GM23338 (cell line): ENCODE measurements around the gene GREB1L. TPM values are rescaled to one million over a fixed set of nuclear protein-coding genes. Genes with fewer than 3 reads are reported as not detected.
A peak's percentile ranks its signal among the peaks of the same experiment; 100 is the strongest.

Source experiments
- ATAC-seq: fragments of 200-7000 bp; cut with Tn5 transposase; 3 replicates; pipeline ENCODE4 v1.9.1; 2020
- DNase-seq: peaks from one replicate; pipeline ENCODE4 v3.0.0-alpha.2; 2015; ENCODE audit warnings: low spot score
- H2AFZ ChIP-seq: fragments of 200-600 bp; sonication (generic); 2 replicates; pipeline ENCODE4 v1.8.0; 2016; ENCODE audit warnings: antibody characterized with exemption, mild to moderate bottlenecking, moderate library complexity
- H3F3A ChIP-seq: fragments of 200-600 bp; sonication (generic); replicated peaks from 2 replicates; pipeline ENCODE4 v1.8.0; 2017; ENCODE audit warnings: antibody characterized with exemption, mixed run types, low read depth
- H3K27ac ChIP-seq: fragments of 200-600 bp; sonication (generic); 2 replicates; pipeline ENCODE4 v1.6.1; 2016; ENCODE audit warnings: low read depth
- H3K27me3 ChIP-seq: fragments of 200-600 bp; sonication (generic); 2 replicates; pipeline ENCODE4 v1.8.0; 2016; ENCODE audit warnings: mild to moderate bottlenecking, mixed run types, moderate library complexity; ENCODE audit not compliant: insufficient read depth
- H3K36me3 ChIP-seq: fragments of 200-600 bp; sonication (generic); 2 replicates; pipeline ENCODE4 v1.8.0; 2016; ENCODE audit warnings: mild to moderate bottlenecking; ENCODE audit not compliant: insufficient read depth
- H3K4me1 ChIP-seq: fragments of 200-600 bp; sonication (generic); 2 replicates; pipeline ENCODE4 v1.8.0; 2016; ENCODE audit warnings: mild to moderate bottlenecking, moderate library complexity; ENCODE audit not compliant: insufficient read depth
- H3K4me2 ChIP-seq: fragments of 200-600 bp; sonication (generic); 2 replicates; pipeline ENCODE4 v1.7.1; 2017; ENCODE audit warnings: mixed run types
- H3K4me3 ChIP-seq: fragments of 200-600 bp; sonication (generic); 2 replicates; pipeline ENCODE4 v1.6.1; 2016; ENCODE audit warnings: mixed run types
- H3K79me2 ChIP-seq: fragments of 200-600 bp; sonication (generic); replicated peaks from 2 replicates; pipeline ENCODE4 v1.8.0; 2017; ENCODE audit warnings: mild to moderate bottlenecking; ENCODE audit not compliant: insufficient read depth
- H3K9me2 ChIP-seq: fragments of 200-600 bp; sonication (generic); 2 replicates; pipeline ENCODE4 v1.8.0; 2017; ENCODE audit not compliant: insufficient read depth
- H4K20me1 ChIP-seq: fragments of 200-600 bp; sonication (generic); replicated peaks from 2 replicates; pipeline ENCODE4 v1.8.0; 2017; ENCODE audit warnings: mild to moderate bottlenecking; ENCODE audit not compliant: insufficient read depth
- H3K27ac Mint-ChIP-seq: 2 replicates; pipeline ENCODE4 v1.8.0; 2020; ENCODE audit warnings: inconsistent platforms, mild to moderate bottlenecking, moderate library complexity, mixed read lengths
- H3K27me3 Mint-ChIP-seq: 3 replicates; pipeline ENCODE4 v1.8.0; 2022; ENCODE audit warnings: low read depth, mild to moderate bottlenecking, moderate library complexity, mixed read lengths, inconsistent platforms; ENCODE audit not compliant: insufficient read depth, poor library complexity
- H3K36me3 Mint-ChIP-seq: 3 replicates; pipeline ENCODE4 v1.8.0; 2021; ENCODE audit warnings: low read depth, mild to moderate bottlenecking, inconsistent platforms, moderate library complexity, mixed read lengths
- H3K4me1 Mint-ChIP-seq: 3 replicates; pipeline ENCODE4 v1.8.0; 2020; ENCODE audit warnings: mild to moderate bottlenecking, inconsistent platforms, mixed read lengths
- H3K4me3 Mint-ChIP-seq: 3 replicates; pipeline ENCODE4 v1.8.0; 2021; ENCODE audit warnings: moderate library complexity, mild to moderate bottlenecking, inconsistent platforms, mixed read lengths
- H3K9me3 Mint-ChIP-seq: 3 replicates; pipeline ENCODE4 v1.8.0; 2020; ENCODE audit warnings: moderate library complexity, mild to moderate bottlenecking, inconsistent platforms, mixed read lengths
- CTCF ChIP-seq, 2 experiments: fragments of 200-600 bp in 1 of 2; sonication (generic) in 1 of 2; conservative IDR thresholded peaks; 2 replicates each; pipeline versions ENCODE4 v1.5.1 to v1.6.1; 2016 to 2017; ENCODE audit warnings: antibody characterized with exemption in 2 of 2, low read depth in 2 of 2, mild to moderate bottlenecking in 2 of 2, moderate library complexity in 1 of 2
- ETS1 ChIP-seq: IDR thresholded peaks from 2 replicates; pipeline ENCODE4 v1.6.1; 2016; ENCODE audit warnings: antibody characterized with exemption
- EZH2 ChIP-seq: fragments of 200-600 bp; sonication (generic); IDR thresholded peaks from one replicate; pipeline ENCODE4 v1.8.0; 2017; ENCODE audit warnings: antibody characterized with exemption, mild to moderate bottlenecking, low read depth; ENCODE audit not compliant: unreplicated experiment
- JUNB ChIP-seq: IDR thresholded peaks from one replicate; pipeline ENCODE4 v1.6.1; 2016; ENCODE audit warnings: antibody characterized with exemption; ENCODE audit not compliant: unreplicated experiment
- NANOG ChIP-seq: IDR thresholded peaks from 2 replicates; pipeline ENCODE4 v1.6.1; 2016; ENCODE audit warnings: antibody characterized with exemption, borderline replicate concordance
- REST ChIP-seq: IDR thresholded peaks from one replicate; pipeline ENCODE4 v1.6.1; 2018; ENCODE audit warnings: antibody characterized with exemption; ENCODE audit not compliant: unreplicated experiment
- ZNF114 ChIP-seq: fragments of 250-450 bp; sonication (Bioruptor Pico); IDR thresholded peaks from 2 replicates; pipeline ENCODE4 v1.5.0; 2020; ENCODE audit warnings: mild to moderate bottlenecking, moderate library complexity
- ZNF462 ChIP-seq: fragments of 250-450 bp; sonication (Bioruptor Pico); IDR thresholded peaks from 2 replicates; pipeline ENCODE4 v1.5.0; 2020; ENCODE audit warnings: mild to moderate bottlenecking, moderate library complexity
- polyA plus RNA-seq: library from polyadenylated mRNA; unstranded; fragments of >200 nt; fragmentation: Nextera tagmentation; extraction: Ambion mirVana; gene quantifications from 2 replicates; pipeline ENCODE4 v1.2.1, GENCODE V29; 2016
- total RNA-seq: library from RNA; depleted of rRNA; stranded (reverse); fragments of >200 nt; shearing (Covaris generic); gene quantifications from 2 replicates; pipeline ENCODE4 v1.2.3, GENCODE V29; 2014

Gene GREB1L
- total and polyA plus RNA-seq, 2 experiments from 2014 or later, result 0.03 to 0.29 TPM

GRCh38 chr18:21450913-21451312 is 208.9 kb downstream of the GREB1L start (continued):
- no peak for TF ChIP-seq REST
- no peak for TF ChIP-seq EZH2
- no peak for TF ChIP-seq CTCF (conservative IDR thresholded peaks at IDR 0.05; ENCODE audit: low read depth in 2 of 2)
- TF ChIP-seq ETS1, result no peak
- no peak for TF ChIP-seq JUNB
- no peak for TF ChIP-seq ZNF114 (CRISPR knock-in tag)

GRCh38 chr18:21451851-21452250 is 209.8 kb downstream of the GREB1L start:
- H3K4me2 ChIP-seq, result no peak overlapping the region
- no peaks in the 10 kb centered on the region for H3K27me3 ChIP-seq
- no peaks in the 10 kb centered on the region for H3K36me3 Mint-ChIP-seq

More at GRCh38 chr18:21451851-21452250, 209.8 kb downstream of the GREB1L start:
- Histone ChIP-seq H3K4me1 (no peaks in the 10 kb centered on the region), H3K27ac (no peak overlapping the region), H4K20me1 (no peaks in the 10 kb centered on the region), H2AFZ (0 out of 2 replicates have a peak overlapping the region, but pooled peaks have one; percentile 28), H3K9me2 (no peaks in the 10 kb centered on the region), H3K36me3 (no peaks in the 10 kb centered on the region), H3F3A (no peaks in the 10 kb centered on the region), H3K79me2 (no peaks in the 10 kb centered on the region), H3K4me3 (no peak overlapping the region)
- TF ChIP-seq JUNB (no peak), REST (no peak), NANOG (no peak), EZH2 (no peak), ZNF462 (CRISPR knock-in tag) (no peak)
- Mint-ChIP-seq H3K9me3 (no peaks in the 10 kb centered on the region), H3K27me3 (peaks cover 5% of the 10 kb centered on the region), H3K27ac (no peak overlapping the region), H3K4me3 (no peak overlapping the region), H3K4me1 (peaks cover 4% of the 10 kb centered on the region; the same call in 2 of the 3 replicates)
- ATAC-seq (no peak), DNase-seq (no peak)
